Measurements from ENCODE around the gene SETX.
"Not testable (repeated sequence)": the region's sequence is repeated elsewhere in the genome, so short reads cannot be mapped to it uniquely, and the experiment has no call there.

The SETX gene

GRCh38 chr9:132283863-132284262 lies 70.9 kb downstream of the SETX start:
- no peak for DNase-seq

DNA sequence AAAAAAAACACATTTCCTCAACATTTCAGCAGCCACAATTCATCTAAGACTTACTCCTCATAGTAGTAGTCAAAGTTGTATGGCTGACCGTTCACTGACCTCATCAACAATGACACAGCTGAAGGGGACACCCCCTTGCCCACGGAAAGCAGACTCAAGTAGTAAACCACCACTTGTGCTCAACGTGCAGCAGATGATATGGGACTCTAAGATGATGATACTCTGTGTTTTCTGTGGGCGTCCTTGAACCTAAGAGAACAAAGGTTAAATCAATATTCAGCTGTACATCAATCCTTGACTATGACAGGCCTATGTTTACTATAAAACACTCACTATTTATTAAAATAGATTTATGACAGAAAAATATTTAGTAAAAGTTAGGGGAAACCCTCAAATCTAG lies 71.6 kb downstream of the SETX start:
- DNase-seq = no peak

GRCh38 chr9:132274861-132275260 lies 79.9 kb downstream of the SETX start:
- no peak for DNase-seq

DNA sequence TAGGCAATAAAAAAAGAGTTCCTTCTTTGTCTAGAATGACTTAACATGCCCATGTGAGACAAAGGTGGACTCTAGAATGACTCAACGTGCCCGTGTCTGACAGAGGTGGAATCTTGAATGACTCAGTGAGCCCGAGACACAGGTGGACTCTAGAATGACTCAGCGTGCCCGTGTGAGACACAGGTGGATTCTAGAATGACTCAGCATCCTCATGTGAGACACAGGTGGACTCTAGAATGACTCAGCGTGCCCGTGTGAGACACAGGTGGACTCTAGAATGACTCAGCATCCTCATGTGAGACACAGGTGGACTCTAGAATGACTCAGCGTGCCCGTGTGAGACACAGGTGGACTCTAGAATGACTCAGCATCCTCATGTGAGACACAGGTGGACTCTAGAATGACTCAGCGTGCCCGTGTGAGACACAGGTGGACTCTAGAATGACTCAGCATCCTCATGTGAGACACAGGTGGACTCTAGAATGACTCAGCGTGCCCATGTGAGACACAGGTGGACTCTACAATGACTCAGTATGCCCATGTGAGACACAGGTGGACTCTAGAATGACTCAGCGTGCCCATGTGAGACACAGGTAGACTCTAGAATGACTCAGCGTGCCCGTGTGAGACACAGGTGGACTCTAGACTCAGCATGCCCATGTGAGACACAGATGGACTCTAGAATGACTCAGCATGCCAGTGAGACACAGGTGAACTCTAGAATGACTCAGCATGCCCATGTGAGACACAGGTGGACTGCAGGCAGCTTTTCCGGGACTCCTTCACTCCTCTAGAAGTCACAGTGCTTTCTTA lies 84.9 kb downstream of the SETX start:
- not testable (repeated sequence) for DNase-seq

- peak; percentile 63 for DNase-seq
These were observed 85.9 kb downstream of the SETX start for GRCh38 chr9:132268725-132269352.

DNA sequence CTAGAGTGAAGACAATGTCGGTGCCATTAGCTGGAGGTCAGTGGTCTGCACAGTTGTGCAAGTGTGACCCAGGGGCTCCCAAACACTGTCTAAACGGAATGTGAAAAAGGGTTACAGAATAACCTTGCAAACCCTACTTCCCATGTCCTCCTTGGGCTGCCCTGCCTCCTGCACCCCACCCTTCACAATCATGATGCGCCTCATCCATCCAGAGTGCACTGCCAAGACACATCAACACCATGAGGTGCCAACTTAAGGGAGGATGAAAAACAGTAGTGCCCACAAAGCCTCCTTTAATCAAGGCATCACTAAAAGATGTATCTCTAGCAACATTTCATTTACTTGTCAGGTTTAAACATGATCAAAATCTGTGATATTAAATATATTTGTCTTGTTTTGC lies 87.1 kb downstream of the SETX start:
- no peak for DNase-seq

DNA sequence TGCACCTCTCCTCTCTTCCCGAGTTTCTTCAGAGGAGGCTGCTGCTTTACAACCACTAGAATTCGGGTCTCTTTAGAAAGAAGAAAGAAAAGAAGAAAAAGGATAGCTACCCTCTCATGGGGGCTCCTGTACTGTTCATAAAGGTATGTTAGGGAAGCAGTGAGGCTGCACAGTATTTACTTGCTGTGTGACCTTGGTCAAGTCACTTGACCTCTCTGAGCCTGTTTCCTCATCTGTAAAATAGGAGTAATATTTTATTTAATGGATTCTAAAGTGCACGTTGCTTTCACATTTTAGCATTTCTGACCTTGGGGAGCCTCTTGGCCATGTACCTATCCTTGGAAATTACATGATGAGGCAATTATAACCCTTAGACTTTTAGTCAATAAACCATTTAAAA lies 88.8 kb downstream of the SETX start:
- no peak for DNase-seq

GRCh38 chr9:132260846-132261245 lies 93.9 kb downstream of the SETX start:
- peak; percentile 47 for DNase-seq

- no peak for DNase-seq
These were observed 104.2 kb downstream of the SETX start for GRCh38 chr9:132250324-132251262.

DNA sequence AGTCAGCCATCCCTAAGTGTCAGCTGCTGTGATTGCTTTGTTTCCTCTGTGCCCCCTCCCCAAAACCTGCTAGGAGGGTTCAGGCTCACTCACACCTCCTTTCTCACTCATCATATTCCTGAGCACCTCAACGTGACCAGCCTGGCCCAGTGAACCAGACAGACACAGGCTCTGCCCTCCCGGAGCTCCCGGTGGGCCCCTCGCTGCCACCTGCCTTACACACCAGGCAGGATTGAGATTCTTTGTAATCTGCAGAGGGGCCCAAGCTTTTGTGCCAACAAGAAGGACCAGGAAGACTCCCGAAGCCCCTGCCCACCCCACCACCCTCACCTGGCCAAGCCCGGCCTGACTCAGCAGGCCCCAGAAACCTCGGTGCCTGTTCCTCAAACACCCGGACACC lies 105.1 kb downstream of the SETX start:
- DNase-seq = no peak

GRCh38 chr9:132249123-132249522 lies 105.7 kb downstream of the SETX start:
- peak; percentile 87 for DNase-seq

GRCh38 chr9:132247942-132248341 lies 106.8 kb downstream of the SETX start:
- no peak for DNase-seq

DNA sequence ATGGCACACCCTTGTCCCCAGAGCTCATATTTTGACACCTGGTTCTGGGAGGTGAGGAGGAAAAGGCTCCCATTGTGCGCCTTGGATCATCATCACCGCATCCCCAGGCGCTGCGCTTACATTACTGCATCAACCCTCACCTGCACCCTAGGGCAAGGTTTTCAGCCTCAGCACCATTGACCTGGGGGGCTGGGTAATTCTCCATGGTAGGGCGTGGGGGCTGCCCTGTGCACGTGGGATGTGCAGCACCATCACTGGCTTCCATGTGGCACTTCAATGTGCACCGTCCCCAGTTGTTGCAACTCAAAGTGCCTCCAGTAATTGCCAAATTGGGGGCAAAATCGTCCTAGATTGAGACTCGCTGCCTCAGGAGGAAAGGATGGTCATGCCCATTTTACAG lies 109.3 kb downstream of the SETX start:
- no peak for DNase-seq

GRCh38 chr9:132244582-132245455 lies 110.0 kb downstream of the SETX start:
- no peak for DNase-seq

GRCh38 chr9:132243156-132244074 lies 111.4 kb downstream of the SETX start:
- DNase-seq = no peak

DNA sequence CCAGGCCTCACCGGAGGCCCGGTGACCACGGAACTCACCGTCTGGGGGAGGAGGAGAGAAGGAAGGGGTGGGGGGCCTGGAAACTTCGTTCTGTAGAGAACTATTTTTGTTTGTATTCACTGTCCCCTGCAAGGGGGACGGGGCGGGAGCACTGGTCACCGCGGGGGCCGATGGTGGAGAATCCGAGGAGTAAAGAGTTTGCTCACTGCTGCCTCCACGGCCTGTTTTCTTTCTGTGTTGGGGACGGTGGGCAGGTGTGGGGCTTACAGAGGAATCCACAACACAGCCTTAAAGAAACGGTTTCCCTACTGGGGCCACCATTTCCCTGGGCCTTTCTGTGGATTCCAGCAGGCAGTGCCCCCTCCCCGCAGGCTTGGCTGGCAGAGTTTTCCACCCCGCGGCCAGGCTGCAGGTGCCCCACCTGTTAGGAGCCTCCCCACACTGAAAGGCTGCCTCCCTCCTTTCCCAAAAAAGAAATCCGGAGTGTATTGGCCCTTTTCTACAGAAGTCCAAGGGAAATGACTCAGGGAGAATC lies 112.1 kb downstream of the SETX start:
- DNase-seq = no peak

DNA sequence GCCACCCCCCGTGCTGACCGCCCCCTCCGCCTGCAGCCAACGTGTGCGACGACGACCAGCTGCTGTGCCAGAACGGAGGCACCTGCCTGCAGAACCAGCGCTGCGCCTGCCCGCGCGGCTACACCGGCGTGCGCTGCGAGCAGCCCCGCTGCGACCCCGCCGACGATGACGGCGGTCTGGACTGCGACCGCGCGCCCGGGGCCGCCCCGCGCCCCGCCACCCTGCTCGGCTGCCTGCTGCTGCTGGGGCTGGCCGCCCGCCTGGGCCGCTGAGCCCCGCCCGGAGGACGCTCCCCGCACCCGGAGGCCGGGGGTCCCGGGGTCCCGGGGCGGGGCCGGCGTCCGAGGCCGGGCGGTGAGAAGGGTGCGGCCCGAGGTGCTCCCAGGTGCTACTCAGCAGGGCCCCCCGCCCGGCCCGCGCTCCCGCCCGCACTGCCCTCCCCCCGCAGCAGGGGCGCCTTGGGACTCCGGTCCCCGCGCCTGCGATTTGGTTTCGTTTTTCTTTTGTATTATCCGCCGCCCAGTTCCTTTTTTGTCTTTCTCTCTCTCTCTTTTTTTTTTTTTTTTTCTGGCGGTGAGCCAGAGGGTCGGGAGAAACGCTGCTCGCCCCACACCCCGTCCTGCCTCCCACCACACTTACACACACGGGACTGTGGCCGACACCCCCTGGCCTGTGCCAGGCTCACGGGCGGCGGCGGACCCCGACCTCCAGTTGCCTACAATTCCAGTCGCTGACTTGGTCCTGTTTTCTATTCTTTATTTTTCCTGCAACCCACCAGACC lies 112.8 kb downstream of the SETX start:
- no peak for DNase-seq

DNA sequence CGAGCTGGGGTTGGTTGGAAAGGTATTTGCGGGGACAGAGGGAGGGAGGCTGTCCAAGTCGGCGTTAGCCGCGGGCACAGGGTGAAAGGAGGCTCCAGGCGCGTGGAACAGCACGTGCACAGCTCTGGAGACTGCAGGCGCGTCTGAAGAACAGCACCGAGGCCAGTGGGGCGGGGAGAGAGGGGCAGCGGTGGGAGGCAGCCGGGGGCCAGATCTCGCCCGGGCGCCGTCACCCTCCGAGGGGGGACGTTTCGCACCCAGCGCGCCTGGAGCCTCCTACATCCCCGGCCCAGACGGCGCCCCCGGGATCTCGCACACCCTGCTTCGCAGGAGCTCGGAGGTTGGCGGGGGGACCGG lies 113.3 kb downstream of the SETX start:
- DNase-seq = no peak

DNA sequence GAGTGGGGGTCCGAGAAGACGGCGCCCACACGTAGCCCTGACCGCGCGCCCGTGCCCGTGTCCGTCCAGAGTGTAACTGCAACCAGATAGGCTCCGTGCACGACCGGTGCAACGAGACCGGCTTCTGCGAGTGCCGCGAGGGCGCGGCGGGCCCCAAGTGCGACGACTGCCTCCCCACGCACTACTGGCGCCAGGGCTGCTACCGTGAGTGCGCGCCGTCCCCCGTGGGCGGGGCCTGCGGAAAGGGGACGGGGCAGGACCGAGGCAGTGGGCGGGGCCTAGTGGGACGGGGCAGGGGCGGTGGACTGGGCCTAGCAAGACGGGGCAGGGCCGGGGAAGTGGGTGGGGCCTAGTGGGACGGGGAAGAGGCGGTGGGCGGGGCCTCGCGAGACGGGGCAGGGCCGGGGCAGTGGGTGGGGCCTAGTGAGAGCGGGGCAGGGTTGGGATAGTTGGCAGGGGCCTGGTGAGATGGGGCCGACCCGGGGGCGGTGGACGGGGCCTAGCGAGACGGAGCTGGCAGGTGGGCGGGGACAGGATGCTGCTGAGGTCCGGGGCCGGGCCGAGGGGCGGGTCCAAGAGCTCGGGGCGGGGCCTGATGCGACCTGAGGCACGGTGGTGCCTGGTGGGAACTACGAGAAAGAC lies 113.8 kb downstream of the SETX start:
- peak; percentile 85 for DNase-seq
